Measurements from ENCODE around the gene BTF3.

Gene BTF3

GRCh38 chr5:73544429-73545402 lies 46.5 kb downstream of the BTF3 start:
- no peaks in the 10 kb centered on the region for H3K79me2 ChIP-seq (ENCODE audit: insufficient read depth, low read length)
- H3K4me3 ChIP-seq (ENCODE audit: low read length, poor library complexity, severe bottlenecking), result no peak overlapping the region
- TF ChIP-seq CTCF (conservative IDR thresholded peaks at IDR 0.05; ENCODE audit: low read length), result no peak
- no peak overlapping the region for H3K9ac ChIP-seq (ENCODE audit: low read depth, low read length, poor library complexity, severe bottlenecking)
- no peaks in the 10 kb centered on the region for H3K36me3 ChIP-seq (ENCODE audit: insufficient read depth, low read length)
- no peaks in the 10 kb centered on the region for H3F3A ChIP-seq (ENCODE audit: low read depth)
- no peaks in the 10 kb centered on the region for H3K9me2 ChIP-seq (replicated peaks; ENCODE audit: low read depth, low read length)
- H3K4me1 ChIP-seq (ENCODE audit: insufficient read depth, low read length, poor library complexity, severe bottlenecking), result no peaks in the 10 kb centered on the region
- H2AFZ ChIP-seq (ENCODE audit: low read length), result no peak overlapping the region
- H3K9me3 ChIP-seq (ENCODE audit: insufficient read depth, low read depth, low read length), result no peaks in the 10 kb centered on the region
- no peaks in the 10 kb centered on the region for H4K20me1 ChIP-seq (ENCODE audit: insufficient read depth, low read length, poor library complexity, severe bottlenecking)
- no peak overlapping the region for H3K4me2 ChIP-seq (ENCODE audit: low read depth, low read length, poor library complexity, severe bottlenecking)
- H3K27me3 ChIP-seq (ENCODE audit: insufficient read depth, low read length, poor library complexity, severe bottlenecking), result no peaks in the 10 kb centered on the region

- no peaks in the 10 kb centered on the region for H3K9me2 ChIP-seq (replicated peaks; ENCODE audit: low read depth, low read length)
- H3K4me3 ChIP-seq (ENCODE audit: low read length, poor library complexity, severe bottlenecking), result no peak overlapping the region
- H3F3A ChIP-seq (ENCODE audit: low read depth), result no peaks in the 10 kb centered on the region
- no peaks in the 10 kb centered on the region for H3K9me3 ChIP-seq (ENCODE audit: insufficient read depth, low read depth, low read length)
- H3K27me3 ChIP-seq (ENCODE audit: insufficient read depth, low read length, poor library complexity, severe bottlenecking), result no peaks in the 10 kb centered on the region
- H3K4me1 ChIP-seq (ENCODE audit: insufficient read depth, low read length, poor library complexity, severe bottlenecking), result no peaks in the 10 kb centered on the region
- no peak for TF ChIP-seq EZH2phosphoT487 (IDR thresholded peaks at IDR 0.05; ENCODE audit: borderline replicate concordance)
- TF ChIP-seq CTCF (conservative IDR thresholded peaks at IDR 0.05; ENCODE audit: low read length), result no peak
- no peaks in the 10 kb centered on the region for H4K20me1 ChIP-seq (ENCODE audit: insufficient read depth, low read length, poor library complexity, severe bottlenecking)
- H3K4me2 ChIP-seq (ENCODE audit: low read depth, low read length, poor library complexity, severe bottlenecking), result no peak overlapping the region
- H3K79me2 ChIP-seq (ENCODE audit: insufficient read depth, low read length), result no peaks in the 10 kb centered on the region
- H2AFZ ChIP-seq (ENCODE audit: low read length), result no peak overlapping the region
- no peak overlapping the region for H3K9ac ChIP-seq (ENCODE audit: low read depth, low read length, poor library complexity, severe bottlenecking)
- no peaks in the 10 kb centered on the region for H3K36me3 ChIP-seq (ENCODE audit: insufficient read depth, low read length)
Measured at GRCh38 chr5:73545403-73545779, 47.1 kb downstream of the BTF3 start.

GRCh38 chr5:73550016-73550415 lies 51.8 kb downstream of the BTF3 start:
- no peak overlapping the region for H3K9ac ChIP-seq (ENCODE audit: low read depth, low read length, poor library complexity, severe bottlenecking)
- H3K36me3 ChIP-seq (ENCODE audit: insufficient read depth, low read length), result no peaks in the 10 kb centered on the region
- H3F3A ChIP-seq (ENCODE audit: low read depth), result no peaks in the 10 kb centered on the region
- H2AFZ ChIP-seq (ENCODE audit: low read length), result no peak overlapping the region
- H3K27me3 ChIP-seq (ENCODE audit: insufficient read depth, low read length, poor library complexity, severe bottlenecking), result no peaks in the 10 kb centered on the region
- no peaks in the 10 kb centered on the region for H4K20me1 ChIP-seq (ENCODE audit: insufficient read depth, low read length, poor library complexity, severe bottlenecking)
- no peak for TF ChIP-seq CTCF (conservative IDR thresholded peaks at IDR 0.05; ENCODE audit: low read length)
- no peak for TF ChIP-seq EZH2phosphoT487 (IDR thresholded peaks at IDR 0.05; ENCODE audit: borderline replicate concordance)
- H3K79me2 ChIP-seq (ENCODE audit: insufficient read depth, low read length), result no peaks in the 10 kb centered on the region
- no peaks in the 10 kb centered on the region for H3K9me3 ChIP-seq (ENCODE audit: insufficient read depth, low read depth, low read length)
- H3K9me2 ChIP-seq (replicated peaks; ENCODE audit: low read depth, low read length), result no peaks in the 10 kb centered on the region
- H3K4me3 ChIP-seq (ENCODE audit: low read length, poor library complexity, severe bottlenecking), result no peak overlapping the region
- no peak overlapping the region for H3K4me2 ChIP-seq (ENCODE audit: low read depth, low read length, poor library complexity, severe bottlenecking)
- no peaks in the 10 kb centered on the region for H3K4me1 ChIP-seq (ENCODE audit: insufficient read depth, low read length, poor library complexity, severe bottlenecking)
